NCI-H226 (cell line): ENCODE results near the gene DIS3L2.
"Not testable (repeated sequence)": the region's sequence is repeated elsewhere in the genome, so short reads cannot be mapped to it uniquely, and the experiment has no call there.

ENCODE experiments used
- DNase-seq: peaks from one replicate; pipeline ENCODE4 v3.0.0-alpha.2; 2015

The DIS3L2 gene

GRCh38 chr2:232126301-232127099 lies 165.0 kb downstream of the DIS3L2 start:
- DNase-seq: no peak

DNA sequence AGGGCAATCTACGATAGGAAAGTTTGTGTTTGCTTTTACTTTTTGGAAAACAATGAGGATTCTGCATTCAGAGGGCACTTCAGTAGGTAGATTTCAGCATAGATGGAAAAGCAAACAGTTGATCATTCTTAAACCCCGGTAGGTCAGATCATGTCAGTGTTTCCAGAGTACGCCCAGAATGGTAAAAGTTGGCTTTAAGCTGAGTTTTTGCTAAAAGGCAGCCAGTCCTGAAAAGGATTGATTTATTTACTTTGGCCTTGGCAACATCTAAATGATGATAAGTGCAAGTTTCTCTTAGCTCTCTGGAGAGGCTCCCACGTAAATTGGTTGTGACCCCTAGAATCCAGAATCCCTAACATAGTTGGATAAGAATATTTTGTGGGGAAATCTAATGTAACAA lies 168.0 kb downstream of the DIS3L2 start:
- no peak for DNase-seq

DNA sequence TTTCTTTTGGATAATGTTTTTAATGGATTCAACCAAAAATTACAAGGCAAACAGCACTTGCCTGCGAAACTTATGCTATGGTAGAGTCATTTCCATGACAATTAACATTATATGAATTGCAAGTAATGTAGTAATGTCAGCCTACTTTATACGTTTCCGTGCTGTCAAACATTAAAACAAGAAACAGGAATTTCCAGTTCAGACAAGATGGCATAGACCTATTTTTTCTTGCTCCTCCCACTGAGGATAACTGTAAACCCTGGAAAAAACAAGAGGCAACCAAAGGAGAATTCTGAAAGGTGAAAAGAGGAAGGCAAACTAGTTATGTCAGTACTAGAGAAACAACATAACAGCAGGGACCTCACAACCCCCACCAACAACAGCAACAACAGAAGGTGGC lies 170.7 kb downstream of the DIS3L2 start:
- no peak for DNase-seq

- no peak for DNase-seq
Observed at GRCh38 chr2:232133078-232133477, 171.6 kb downstream of the DIS3L2 start.

DNA sequence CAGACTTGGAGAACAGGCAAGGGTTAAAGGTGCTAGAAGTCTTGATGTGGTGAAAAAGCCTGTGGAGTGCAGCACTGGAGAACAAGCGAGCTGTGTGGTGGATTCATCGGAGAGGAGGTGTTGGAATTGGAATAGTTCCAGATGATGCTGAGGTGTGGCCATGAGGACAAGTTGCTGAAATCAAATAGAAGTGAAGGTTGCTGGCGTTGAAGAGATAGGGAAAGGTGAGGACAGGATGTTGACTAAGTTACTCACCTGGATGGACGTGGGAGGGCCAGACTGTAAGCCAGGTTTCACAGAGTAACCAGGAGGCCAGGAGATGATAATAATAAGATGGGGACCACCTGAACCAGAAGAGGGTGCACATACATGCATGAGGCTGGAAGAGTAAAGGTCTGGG lies 173.4 kb downstream of the DIS3L2 start:
- DNase-seq: no peak

- DNase-seq: no peak
Observed at GRCh38 chr2:232137356-232138147, 176.0 kb downstream of the DIS3L2 start.

GRCh38 chr2:232138441-232138840 lies 176.9 kb downstream of the DIS3L2 start:
- no peak for DNase-seq

- no peak for DNase-seq
Observed at GRCh38 chr2:232139171-232139594, 177.7 kb downstream of the DIS3L2 start.

- DNase-seq: no peak
Observed at GRCh38 chr2:232139786-232140562, 178.5 kb downstream of the DIS3L2 start.

GRCh38 chr2:232141591-232141990 lies 180.1 kb downstream of the DIS3L2 start:
- DNase-seq: no peak

GRCh38 chr2:232142049-232142448 lies 180.5 kb downstream of the DIS3L2 start:
- no peak for DNase-seq

GRCh38 chr2:232142502-232142901 lies 181.0 kb downstream of the DIS3L2 start:
- DNase-seq: no peak

- DNase-seq: peak; percentile 19
Observed at GRCh38 chr2:232146294-232146693, 184.8 kb downstream of the DIS3L2 start.

GRCh38 chr2:232147440-232148077 lies 186.0 kb downstream of the DIS3L2 start:
- DNase-seq: no peak

- peak; percentile 50 for DNase-seq
Observed at GRCh38 chr2:232162187-232162586, 200.7 kb downstream of the DIS3L2 start.

GRCh38 chr2:232170396-232170795 lies 208.9 kb downstream of the DIS3L2 start:
- no peak for DNase-seq

GRCh38 chr2:232174662-232175061 lies 213.1 kb downstream of the DIS3L2 start:
- no peak for DNase-seq

GRCh38 chr2:232176587-232176986 lies 215.1 kb downstream of the DIS3L2 start:
- DNase-seq: not testable (repeated sequence)

- no peak for DNase-seq
Observed at GRCh38 chr2:232183279-232183678, 221.8 kb downstream of the DIS3L2 start.

DNA sequence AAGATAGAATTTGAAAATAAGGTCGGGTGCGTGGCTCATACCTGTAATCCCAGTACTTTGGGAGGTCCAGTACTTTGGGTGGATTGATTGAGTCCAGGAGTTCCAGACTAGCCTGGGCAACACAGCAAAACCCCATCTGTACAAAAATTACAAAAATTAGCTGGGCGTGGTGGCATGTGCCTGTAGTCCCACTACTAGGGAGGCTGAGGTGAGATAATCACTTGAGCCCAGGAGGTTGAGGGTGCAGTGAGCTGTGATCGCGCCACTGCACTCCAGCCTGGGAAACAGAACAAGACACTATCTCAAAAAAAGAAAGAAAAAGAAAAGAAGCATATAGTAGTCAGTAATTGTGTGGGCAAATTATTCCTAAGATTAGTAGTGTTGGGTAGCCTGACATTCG lies 222.8 kb downstream of the DIS3L2 start:
- no peak for DNase-seq

DNA sequence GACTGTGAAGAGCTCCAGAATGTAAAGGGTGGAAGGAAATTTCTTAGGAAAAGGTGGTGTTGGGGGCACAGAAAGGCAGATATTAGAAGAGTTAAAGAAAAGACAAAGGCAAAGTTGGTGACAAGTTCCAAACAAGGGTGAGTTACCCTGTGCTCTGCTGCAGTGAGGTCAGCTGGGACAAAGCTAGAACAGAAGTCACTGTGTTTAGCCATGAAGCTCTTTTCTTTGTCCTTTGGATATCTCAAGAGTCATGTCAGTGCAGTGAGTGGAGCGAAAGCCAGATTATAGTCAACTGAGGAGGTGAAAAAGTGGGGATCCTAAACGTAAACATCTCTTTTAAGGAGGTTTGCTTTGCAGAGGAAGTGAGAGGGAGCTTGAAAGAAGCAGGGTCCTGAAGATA lies 229.3 kb downstream of the DIS3L2 start:
- DNase-seq: no peak

DNA sequence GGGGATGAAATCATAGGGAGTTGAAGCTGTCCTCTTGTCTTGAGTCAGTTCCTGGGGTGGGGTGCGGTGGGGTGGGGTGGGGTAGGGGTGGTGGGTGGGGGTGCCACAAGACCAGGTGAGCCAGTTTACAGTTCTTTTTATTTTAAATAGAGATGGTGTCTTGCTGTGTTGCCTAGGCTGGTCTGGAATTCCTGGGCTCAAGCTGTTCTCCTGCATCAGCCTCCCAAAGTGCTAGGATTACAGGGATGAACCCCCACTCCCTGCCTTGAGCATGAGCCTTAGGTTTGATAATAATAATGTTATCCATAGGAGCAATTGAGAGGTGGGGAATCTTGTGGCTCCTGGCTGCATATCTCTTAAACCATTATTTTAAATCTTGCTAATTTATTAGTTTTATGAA lies 234.0 kb downstream of the DIS3L2 start:
- DNase-seq: no peak

DNA sequence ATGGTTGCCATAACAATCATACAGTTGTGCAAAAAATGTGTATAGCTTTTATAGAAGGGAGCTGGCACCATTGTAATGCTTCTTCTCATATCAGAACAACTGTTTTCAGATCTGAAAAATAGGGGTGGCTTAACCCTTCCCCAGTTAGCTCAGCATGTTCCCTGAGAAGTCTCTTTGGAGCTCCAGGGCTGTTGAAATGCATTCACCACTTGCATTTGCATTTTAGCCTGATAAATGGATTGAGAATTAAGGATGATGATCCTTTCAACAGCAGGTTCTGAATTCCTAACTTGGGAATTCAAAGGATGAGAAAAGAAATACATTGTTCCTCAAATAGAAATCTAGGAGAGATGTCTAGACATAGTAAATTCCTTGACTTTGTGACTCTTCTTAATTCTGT lies 235.3 kb downstream of the DIS3L2 start:
- no peak for DNase-seq
